ENCODE measurements around the gene CMSS1. TPM values are rescaled to one million over a fixed set of nuclear protein-coding genes. Genes with fewer than 3 reads are reported as not detected.
A peak's percentile ranks its signal among the peaks of the same experiment; 100 is the strongest.

CMSS1 gene
- polyA plus RNA-seq, 1 donor, result 20.6 TPM

DNA sequence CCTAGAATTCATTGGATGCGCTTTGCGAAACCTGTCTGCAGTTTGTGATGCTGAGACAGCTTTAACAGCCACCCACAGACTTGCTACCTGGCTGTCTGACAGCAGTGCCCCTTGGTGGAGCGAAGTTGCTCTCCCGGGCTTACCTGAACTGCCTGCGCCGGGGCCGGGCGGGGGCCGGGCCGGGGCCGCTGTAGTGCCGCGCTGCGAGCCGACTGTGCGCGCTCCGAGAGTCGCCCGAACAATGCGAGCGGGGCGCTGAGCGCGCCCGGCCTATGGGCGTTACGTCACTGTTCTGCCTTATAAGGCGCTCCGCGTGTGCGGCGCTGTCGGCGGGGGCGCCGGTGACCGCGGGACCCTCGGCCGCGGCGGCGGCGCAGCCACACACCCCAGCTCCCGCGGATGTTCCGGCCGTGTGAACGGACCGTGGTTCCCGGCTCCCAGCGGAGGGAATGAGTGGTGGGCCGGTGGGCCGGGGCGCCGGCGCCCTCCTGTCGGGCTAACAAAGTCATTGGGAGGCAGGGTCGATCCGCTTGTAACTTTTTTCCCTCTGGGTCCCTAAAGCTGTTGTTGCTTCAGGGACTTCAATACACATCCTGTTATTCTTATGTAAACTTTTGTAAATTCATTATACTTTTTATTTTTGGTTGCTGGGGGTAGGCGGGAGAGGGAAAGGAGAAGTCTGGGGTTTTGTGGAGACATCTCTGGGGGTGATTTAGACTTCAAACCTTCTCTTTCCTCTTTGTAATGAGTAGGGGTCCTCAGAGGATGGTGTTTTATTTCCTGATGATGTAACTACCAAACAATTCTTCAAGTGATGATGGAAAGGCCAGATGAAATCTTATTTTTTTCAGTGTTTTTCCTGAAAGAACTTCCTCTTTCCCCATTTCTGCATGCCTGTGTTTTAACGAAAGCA is 58.5 kb downstream of the CMSS1 start:
- DNase-seq, result peak; percentile 94

DNA sequence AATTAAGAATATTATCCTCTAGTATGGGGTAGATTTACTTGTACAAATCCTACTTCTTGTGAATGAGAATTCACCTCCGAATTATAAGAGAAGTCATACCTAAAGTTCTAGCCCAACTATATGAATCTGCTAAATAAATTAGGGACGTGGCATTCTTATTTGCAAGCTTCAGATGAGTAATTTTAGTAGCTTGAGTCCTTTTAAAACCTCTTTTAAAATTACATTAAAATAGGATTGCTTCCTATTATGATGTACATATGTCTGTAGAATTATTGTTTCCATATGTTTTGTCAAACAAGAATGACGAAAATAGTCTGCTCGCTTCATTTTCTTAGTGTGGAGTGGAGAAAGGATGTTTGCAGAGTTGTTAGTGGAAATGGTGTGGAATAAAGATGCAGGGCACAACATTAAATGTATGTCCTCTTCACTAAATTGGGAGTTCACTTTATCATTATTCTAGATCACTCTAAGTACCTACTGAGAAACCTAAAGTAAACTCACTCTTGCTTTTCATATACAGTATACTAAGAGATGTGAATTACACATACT is 59.4 kb downstream of the CMSS1 start:
- no peak for DNase-seq

DNA sequence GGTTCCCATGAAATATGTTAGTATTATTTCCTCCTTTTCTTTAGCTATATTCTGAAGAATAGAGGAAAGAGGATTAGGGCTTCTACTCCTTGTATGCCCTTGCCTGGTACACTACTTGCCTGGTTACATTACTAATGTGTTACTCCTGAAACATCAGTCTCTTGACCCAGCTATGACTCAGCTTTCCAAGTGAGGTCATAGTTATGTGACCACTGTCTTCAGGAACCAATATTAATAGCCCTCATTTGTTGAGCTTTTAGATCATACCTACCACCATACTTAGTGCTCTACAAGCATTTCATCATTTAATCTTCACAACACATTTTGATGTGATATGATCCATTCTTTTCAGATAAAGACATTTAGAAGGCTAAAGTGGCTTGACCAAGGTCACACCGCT is 60.3 kb downstream of the CMSS1 start:
- no peak for DNase-seq

DNA sequence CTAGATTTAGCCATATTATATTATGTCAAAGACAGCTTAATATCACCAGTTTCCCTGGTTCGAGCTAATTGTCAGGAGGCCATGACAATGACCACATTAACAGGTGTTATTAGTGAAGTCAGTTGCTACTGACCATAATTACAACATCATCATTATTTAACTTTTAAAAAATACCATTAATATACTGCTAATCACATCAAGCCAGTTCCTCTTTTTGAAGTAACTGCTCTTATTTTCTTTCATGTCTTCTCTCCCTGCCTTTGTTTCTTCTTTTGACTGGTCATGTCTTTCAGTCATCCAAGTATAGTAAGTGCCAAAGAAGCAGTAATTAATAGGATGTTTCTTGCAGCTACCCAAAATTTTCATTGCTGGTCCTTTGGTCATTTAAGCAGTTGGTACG is 61.6 kb downstream of the CMSS1 start:
- no peak for DNase-seq

DNA sequence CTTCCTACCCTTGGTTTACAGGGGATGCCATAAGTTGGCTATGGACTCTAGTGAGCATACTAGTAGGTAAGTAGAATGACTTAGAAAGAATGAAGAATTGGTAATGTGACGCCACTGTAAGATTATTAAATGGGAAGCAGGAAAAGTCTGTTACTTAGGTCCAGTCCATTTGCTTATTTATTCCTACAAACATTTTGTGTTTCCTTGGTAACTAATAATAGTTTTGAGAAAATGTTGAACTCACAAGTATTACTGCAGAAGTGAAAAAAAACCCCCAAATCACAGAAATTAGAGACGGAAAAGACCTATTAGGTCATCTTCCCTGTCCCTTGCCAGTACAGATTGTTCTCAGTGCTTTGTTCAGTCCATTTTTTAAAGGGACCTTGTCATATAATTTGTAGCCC is 63.5 kb downstream of the CMSS1 start:
- peak; percentile 69 for DNase-seq

DNA sequence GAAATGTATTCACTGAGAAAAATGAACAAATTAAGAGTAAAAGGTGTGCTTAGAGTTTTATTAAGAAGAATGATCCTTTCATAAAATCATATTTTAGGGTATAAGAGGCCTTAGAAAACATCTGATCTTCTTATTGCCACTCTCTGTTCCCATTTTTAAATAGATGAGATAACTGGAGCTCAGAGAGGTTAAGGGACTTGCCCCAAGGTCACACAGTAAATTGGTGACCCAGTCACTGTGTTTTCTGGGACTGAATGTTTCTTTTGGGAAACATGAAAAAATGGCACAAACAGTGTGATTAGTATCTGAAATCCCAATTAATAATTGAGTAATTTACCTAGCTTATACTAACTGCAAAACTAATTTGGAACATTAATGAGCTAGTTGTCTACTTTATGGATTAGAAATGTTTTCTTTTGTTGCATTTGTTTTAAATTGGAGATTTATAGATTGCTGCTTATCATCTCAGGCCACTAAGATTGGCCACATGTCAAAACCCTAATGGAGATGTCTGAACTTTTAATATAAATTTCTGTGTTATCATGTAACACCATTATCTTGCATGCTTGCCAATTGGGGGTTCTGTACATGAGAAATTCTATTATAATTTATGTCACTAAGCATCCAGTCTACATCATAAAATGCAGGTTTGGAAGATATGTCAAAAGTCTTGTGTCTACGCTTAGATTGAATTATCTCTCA is 64.9 kb downstream of the CMSS1 start:
- DNase-seq, result no peak

DNA sequence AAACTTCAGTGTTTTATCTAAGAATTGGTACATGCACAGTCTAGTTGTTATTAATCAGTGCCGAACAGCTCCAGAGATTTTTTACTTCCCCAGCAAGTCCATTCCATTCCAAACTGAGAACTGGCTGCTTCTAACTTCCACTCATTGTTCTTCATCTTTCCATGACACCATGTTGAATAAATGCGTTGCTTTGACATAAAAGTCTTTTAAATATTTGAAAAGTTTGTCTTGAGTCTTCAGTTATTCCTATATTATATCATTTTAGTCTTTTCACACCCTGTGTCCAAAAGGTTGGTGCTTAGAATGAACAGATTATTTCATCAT is 65.4 kb downstream of the CMSS1 start:
- no peak for DNase-seq

DNA sequence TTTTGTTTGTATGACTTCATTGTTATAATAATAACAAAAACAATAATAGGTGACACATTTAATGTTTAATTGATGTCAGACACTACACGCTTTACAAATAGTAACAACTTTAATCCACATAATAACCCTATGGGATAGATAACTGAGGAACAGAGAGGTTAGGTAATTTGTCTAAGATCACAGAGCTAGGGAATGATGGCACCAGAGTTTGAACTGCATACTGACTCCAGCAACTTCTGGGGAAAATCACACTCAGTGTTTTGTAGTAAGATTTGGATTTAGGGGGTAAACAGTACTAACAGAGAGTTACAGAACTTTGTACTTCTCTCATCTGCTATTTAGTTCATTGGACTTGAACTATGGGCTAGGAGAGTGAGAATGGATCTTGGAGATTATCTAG is 66.0 kb downstream of the CMSS1 start:
- DNase-seq, result no peak

DNA sequence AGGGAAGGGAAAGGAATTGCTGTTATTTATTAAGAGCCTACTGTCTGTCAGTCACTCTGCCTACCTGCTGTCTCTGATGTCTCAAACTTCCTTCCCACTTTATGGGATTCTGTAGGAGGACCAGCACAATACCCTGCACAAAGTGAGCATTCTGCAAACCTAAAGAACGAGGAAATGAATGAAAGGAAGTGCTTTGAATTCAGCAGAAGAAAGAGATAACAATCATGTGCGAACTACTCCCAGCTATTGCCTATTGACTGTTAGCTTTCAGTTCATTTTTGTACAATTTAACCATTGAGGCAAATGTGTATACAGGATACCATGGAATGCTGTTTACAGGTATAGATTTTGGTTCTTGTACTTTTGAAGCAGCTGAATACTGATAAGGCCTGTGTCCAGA is 66.8 kb downstream of the CMSS1 start:
- DNase-seq, result no peak

DNA sequence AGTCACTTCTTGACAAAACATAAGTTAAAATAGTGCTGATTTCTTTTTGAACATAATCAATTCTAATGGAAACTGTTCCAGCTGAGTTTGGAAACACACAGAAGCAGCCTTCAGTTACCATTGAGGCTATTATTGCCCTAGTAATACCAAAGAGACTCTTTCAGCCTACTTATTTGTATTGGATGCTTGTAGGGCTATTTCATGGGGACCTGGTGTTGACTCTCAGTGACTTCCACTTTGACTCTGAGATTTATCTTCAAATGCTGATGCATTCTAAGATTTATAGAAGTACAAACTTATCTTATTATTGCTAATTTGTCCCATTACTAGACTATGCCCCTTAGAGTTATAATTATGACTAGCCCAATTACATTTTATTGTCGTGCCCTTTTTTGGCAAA is 67.4 kb downstream of the CMSS1 start:
- DNase-seq, result no peak

DNA sequence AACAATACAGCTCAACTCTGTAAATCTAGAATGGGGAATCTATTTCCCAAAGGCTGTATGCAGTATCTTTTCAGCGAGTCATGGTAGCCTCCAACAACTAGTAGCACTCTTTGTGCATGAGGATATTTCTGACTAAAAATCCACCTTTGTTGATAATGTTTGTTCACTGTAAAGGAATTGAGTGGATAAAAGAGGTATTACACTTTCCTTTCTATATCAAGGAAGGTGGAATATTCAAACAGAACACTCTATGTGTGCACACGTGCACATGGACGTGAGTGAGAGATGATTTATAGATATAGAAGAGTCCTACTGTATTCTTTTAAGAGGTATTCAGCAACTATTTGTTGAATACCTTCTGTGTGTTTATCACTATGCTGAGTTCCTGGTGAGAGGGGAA is 68.2 kb downstream of the CMSS1 start:
- DNase-seq, result no peak

DNA sequence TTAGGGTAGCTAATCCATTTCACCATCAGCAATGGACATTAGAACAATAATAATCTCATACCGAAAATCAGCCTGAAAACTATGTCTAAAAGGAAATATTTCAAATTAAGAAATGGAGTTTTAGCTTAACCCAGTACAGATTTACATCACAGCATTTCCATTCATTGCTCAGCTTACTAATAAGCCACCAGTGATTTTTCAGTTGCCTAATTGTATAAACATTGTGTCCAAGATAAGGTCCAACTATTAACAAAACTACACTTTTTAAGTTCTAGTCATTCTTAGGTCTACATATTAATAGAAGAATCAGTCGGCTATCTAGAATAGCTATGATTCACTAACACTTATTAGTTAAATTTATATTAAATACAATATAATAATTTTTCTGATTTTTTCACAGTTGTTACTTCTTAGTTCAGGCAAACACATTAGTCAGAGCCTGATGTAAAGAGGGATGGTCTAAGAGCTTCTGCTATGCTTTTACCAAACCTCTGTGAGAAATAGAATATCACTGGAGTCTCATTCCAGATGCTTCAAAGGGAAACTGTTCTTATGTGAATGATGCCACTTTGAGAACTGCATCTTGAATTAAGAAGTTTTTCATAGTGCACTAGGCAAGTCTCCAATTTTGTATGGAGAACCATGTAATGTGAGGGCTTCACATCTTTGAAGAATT is 74.1 kb downstream of the CMSS1 start:
- no peak for DNase-seq

DNA sequence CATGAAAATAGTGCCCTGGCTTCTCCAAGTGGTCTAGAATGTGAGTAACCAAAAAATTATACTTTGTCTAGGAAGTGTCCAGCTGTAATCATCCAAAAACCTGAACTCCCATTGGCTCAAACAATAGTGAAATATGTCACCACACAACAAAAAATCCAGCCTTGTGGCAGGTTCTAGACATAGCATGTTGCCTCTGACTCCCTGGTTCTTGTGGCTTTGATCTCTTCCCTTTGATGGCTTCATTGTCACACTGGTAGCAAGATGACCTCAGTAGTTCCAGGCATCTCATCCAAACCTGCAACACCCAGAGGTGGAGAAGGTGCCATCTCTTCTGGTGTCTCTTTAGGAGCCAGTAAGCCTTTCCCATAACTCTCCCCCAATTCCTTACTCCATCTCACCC is 74.7 kb downstream of the CMSS1 start:
- no peak for DNase-seq

DNA sequence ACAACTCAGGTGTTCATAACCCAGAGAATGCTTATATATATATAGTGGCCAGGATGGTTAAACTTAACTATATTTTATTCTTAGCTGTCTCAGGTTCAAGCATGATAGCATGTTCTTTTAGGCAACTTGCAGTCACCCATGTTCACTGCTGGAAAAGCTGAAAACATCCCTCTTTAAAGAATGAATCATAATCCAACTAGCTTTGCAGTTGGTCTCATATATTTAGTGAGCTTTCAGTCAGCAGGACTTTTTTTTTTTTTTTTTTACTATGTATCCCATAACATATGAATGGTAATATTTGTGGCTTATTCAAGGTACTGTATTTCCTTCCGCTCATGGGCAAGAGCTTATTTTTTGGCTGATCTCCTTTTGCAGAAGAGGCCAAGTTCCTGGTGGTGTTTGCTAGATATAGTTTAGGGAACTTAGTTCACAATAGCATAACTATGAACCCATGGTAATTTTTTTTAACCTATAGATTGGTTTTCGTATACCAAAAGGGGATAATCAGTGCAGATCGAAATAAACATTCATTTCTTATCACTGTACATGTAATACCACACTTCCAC is 77.6 kb downstream of the CMSS1 start:
- DNase-seq, result no peak

DNA sequence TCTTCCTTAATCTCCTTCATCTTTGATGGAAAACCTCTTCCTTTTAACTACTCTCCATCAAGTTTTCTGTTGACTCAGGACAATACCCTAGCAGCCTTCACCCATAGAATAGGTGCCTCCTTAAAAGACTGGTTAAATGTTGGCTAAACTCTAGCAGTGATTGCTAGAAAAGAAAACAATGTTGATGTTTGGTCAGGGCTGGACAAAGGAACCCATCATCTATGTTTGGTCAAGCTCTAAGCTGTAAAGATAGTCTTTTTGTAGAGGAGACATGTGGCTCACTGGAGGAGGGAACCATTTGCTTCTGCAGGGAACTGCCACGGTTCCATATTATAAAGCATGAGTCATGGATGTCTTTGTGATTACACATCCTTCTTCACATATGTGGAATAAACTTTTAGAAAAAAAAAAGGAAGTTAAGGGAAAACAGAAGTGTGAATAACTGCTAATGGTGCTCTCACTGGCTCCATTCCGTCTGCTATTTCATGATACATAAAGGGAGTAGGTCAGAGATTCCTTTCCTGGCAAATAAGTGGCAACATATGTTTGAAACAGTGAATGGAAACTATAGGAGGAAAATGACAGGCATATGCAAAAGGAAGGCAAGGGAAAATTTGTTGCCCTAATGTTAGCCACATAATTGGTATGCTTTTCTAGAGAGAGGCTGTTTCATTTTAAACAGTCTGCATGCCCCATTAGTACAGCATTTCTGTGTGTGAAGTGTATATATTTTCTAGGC is 78.2 kb downstream of the CMSS1 start:
- no peak for DNase-seq

DNA sequence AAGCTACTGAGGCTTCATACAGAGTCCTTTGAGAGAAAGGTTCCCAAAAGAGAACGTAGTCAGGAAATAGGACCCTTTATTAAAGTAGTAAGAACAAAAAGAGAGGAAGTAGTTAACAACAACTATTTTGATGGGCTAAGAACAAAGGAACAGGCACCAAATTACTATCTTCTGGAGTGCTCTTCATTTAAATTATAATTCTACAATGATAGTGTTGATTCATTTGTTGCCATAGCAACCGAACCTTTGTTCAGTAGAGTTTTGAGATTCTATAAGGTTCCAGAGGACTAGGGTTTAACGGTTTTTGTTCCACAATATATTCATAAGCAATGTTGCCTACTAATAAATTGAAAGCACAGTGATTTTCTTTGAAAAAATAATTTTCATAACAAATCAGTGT is 78.8 kb downstream of the CMSS1 start:
- no peak for DNase-seq

DNA sequence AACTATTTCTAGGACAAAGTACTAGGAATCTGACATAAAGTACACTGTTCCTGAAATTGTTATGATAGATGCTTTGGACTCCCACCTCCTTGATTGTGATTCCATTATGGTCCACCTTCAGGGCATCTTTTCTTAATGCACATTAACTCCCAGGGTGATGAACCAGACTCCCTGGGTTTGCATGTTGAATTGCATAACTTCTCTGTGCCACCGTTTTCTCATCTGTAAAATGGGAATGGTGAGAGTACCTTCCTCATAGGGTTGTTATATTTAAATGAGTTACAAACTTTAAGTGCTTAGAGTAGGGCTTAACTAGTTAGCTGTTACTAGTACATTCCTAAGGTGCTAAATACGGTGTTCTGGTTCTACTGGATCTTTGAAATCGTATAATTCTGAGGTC is 81.9 kb downstream of the CMSS1 start:
- DNase-seq, result no peak

DNA sequence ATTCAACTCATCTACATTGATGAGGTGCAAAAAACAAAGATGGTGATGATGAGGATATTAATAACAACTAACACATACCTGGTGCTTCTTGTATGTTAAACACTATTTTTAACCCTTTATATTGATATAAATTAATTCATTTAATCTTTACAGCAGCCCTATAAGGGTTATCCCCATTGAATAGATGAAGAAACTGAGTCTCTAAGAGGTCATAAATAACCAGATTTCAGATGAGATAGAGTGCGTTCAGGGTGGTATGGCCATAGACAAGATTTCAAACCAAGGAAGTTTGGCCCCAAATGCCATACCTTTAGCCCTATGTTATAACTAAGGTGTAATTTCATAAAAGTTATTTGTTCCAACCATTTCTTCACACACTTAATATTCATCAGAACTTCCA is 82.6 kb downstream of the CMSS1 start:
- no peak for DNase-seq

DNA sequence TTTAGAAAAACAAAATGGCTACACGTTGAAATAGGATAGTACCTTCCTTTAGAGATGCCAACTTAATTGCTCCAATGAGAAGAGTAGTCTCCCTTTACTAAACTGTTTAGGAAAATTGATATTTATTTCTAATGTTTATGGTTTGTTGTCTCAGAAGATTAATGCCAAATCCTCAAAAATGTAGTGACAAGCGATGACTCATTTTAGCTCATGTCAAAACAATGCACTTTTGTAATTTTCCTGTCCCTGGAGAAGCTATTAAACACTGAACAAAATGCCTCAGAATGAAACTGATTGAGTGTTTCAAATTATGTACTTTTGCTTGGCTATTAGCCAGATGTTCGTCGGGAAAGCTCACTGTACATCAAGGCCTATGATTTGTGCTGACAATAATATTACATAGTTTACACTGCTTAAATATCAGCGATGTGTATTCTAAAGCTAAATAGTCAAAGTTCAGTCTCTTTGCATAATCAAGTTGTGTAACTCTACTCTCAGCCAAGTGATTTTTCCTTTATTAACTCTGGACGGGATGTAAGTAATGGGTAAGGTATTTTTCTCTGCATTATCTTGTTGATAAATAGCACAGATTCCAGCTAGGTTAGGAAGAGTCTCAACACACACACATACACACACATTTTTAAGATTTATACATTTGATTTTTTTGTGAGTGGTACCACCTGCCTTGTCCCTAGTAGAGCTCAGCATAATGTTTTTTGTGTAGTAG is 83.7 kb downstream of the CMSS1 start:
- DNase-seq, result no peak

DNA sequence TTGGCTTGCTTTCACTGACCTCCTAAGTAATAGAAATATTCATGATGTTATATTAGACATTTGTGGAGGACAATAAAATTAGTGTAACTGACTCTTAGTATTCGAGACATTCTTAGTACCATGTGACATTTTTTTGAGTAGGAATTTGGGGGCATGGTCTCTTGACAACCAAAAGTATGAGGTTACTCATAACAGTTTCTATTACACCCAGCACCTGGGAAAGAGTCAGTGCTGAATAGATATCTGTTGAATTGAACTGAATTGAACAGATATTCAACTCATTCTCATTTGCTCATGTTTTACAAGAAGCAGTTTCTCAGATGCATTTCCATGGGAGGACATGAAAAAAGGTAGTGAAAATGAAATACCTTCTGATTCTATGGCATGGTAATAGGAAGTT is 84.4 kb downstream of the CMSS1 start:
- DNase-seq, result no peak

DNA sequence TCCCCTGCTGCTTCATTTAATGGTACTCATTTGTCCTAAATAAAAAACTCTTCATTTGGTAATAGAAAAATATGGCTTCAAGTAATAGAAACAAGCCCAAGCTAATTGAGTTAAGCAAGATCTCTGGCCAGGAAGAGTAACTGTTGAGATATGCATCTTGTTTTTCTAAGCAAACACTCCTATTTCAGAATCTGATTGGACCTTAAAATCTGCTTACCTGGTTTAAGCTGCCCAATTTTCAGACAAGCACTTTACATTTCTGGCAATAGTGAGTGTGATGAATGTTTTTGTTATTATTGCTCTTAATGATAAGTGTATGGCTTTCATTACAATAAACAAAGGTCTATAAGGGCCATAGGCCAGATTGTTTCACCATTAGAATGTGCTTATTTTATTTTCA is 86.2 kb downstream of the CMSS1 start:
- no peak for DNase-seq

Data from hindlimb muscle (tissue), 1 donor.